Panc1 (cell line): ENCODE data around the gene MYBPC3. TPM values are rescaled to one million over a fixed set of nuclear protein-coding genes. Genes with fewer than 3 reads are reported as not detected.

Experiments used
- ATAC-seq: fragments of 200-7000 bp; cut with Tn5 transposase; 2 replicates; pipeline ENCODE4 v1.9.1; 2020; ENCODE audit warnings: mild to moderate bottlenecking, moderate library complexity
- BruUV-seq: library from RNA; stranded (reverse); fragments of 400-500 nt; replicated peaks from 2 replicates; lab custom pipeline; 2021; lab: Mats Ljungman, UMichigan
- CTCF ChIA-PET: fragments of 300-600 bp; sonication (Branson Sonifier 250); formaldehyde crosslinking; loops from one replicate; lab custom pipeline; 2022; ENCODE audit warnings: antibody characterized with exemption; lab: Charles Lee
- POLR2A ChIA-PET: fragments of 300-600 bp; sonication (Branson Sonifier 250); formaldehyde crosslinking; loops from one replicate; lab custom pipeline; 2022; ENCODE audit warnings: antibody characterized with exemption; lab: Charles Lee
- DNase-seq: peaks from one replicate; pipeline ENCODE4 v3.0.0-alpha.2; 2010; ENCODE audit warnings: low read depth, low spot score
- H3K27ac ChIP-seq: 2 replicates; pipeline ENCODE4 v1.5.1; 2011; ENCODE audit warnings: mild to moderate bottlenecking, low read length, inconsistent platforms
- H3K27me3 ChIP-seq: fragments of 200-500 bp; sonication (Bioruptor generic); 2 replicates; pipeline ENCODE4 v1.6.0; 2014; ENCODE audit warnings: low read length, inconsistent platforms; ENCODE audit not compliant: control insufficient read depth, insufficient read depth
- H3K36me3 ChIP-seq: fragments of 200-500 bp; sonication (Bioruptor generic); 2 replicates; pipeline ENCODE4 v1.5.1; 2014; ENCODE audit warnings: inconsistent platforms, mild to moderate bottlenecking, low read length, moderate library complexity; ENCODE audit not compliant: control insufficient read depth, insufficient read depth
- H3K4me1 ChIP-seq: 2 replicates; pipeline ENCODE4 v1.5.1; 2011; ENCODE audit warnings: inconsistent platforms, mild to moderate bottlenecking, low read length, moderate library complexity; ENCODE audit not compliant: control insufficient read depth, insufficient read depth
- H3K4me3 ChIP-seq, 2 experiments: 2 replicates each; pipeline ENCODE4 v1.5.1; 2011 to 2012; ENCODE audit warnings: low read depth in 2 of 2, low read length in 2 of 2, mild to moderate bottlenecking in 2 of 2, inconsistent platforms in 1 of 2, moderate library complexity in 1 of 2
- H3K9me3 ChIP-seq: fragments of 200-500 bp; sonication (Bioruptor generic); 2 replicates; pipeline ENCODE4 v1.5.1; 2014; ENCODE audit warnings: low read depth, mild to moderate bottlenecking, inconsistent platforms, low read length, moderate library complexity; ENCODE audit not compliant: control insufficient read depth, insufficient read depth
- POLR2AphosphoS5 ChIP-seq: IDR thresholded peaks from 2 replicates; pipeline ENCODE4 v1.6.1; 2012; ENCODE audit warnings: mild to moderate bottlenecking, low read depth, low read length, moderate library complexity
- REST ChIP-seq, 2 experiments: IDR thresholded peaks; 2 replicates each; pipeline ENCODE4 v1.6.1; 2011 to 2012; ENCODE audit warnings: low read depth in 2 of 2, control low read depth in 1 of 2, low read length in 1 of 2, mild to moderate bottlenecking in 1 of 2, moderate library complexity in 1 of 2; ENCODE audit not compliant: insufficient read depth in 1 of 2
- SIN3A ChIP-seq: IDR thresholded peaks from 2 replicates; pipeline ENCODE4 v1.6.1; 2012; ENCODE audit warnings: low read depth, mild to moderate bottlenecking, low read length, moderate library complexity, borderline replicate concordance; ENCODE audit not compliant: insufficient read depth
- TCF7L2 ChIP-seq: IDR thresholded peaks from 2 replicates; pipeline ENCODE4 v1.6.1; 2011; ENCODE audit warnings: mild to moderate bottlenecking, low read depth, low read length, inconsistent platforms
- in situ Hi-C: cut with HindIII; loops from 2 replicates; pipeline ENCODE4 v1.10.0; 2016; ENCODE audit warnings: low sequenced_read_pairs, low pct_unique_long_range_greater_than_20kb
- intact Hi-C: fragments of 100-400 bp; cut with micrococcal nuclease; formaldehyde crosslinking; loops from one replicate; pipeline ENCODE4 v1.10.0; 2022; ENCODE audit not compliant: unreplicated experiment
- total RNA-seq: library from RNA; stranded (reverse); gene quantifications from one replicate; pipeline ENCODE4 v1.2.1, GENCODE V29; 2021; ENCODE audit not compliant: unreplicated experiment
- TF ChIP-seq, protein P1 (sequence below): fragments of 450-650 bp; IDR thresholded peaks from 2 replicates; pipeline ENCODE4 v1.5.1; 2017; ENCODE audit warnings: mild to moderate bottlenecking

MYBPC3 gene
- total RNA-seq, 1 experiment from 2014 or later: not detected

GRCh38 chr11:47308050-47308823 lies 44.3 kb downstream of the MYBPC3 start:
- H3K27me3 ChIP-seq: no peaks in the 10 kb centered on the region
- TF ChIP-seq SIN3A (no peak), TCF7L2 (no peak), REST (IDR thresholded peaks at IDR 0.05; ENCODE audit: insufficient read depth in 1 of 2, low read depth in 2 of 2, low read length in 1 of 2) (no peak), POLR2AphosphoS5 (no peak)
- TF ChIP-seq, protein P1, sequence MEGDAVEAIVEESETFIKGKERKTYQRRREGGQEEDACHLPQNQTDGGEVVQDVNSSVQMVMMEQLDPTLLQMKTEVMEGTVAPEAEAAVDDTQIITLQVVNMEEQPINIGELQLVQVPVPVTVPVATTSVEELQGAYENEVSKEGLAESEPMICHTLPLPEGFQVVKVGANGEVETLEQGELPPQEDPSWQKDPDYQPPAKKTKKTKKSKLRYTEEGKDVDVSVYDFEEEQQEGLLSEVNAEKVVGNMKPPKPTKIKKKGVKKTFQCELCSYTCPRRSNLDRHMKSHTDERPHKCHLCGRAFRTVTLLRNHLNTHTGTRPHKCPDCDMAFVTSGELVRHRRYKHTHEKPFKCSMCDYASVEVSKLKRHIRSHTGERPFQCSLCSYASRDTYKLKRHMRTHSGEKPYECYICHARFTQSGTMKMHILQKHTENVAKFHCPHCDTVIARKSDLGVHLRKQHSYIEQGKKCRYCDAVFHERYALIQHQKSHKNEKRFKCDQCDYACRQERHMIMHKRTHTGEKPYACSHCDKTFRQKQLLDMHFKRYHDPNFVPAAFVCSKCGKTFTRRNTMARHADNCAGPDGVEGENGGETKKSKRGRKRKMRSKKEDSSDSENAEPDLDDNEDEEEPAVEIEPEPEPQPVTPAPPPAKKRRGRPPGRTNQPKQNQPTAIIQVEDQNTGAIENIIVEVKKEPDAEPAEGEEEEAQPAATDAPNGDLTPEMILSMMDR: no peak
- ChIA-PET POLR2A (no interaction called here), CTCF (no interaction called here)
- no peak overlapping the region for H3K27ac ChIP-seq
- ATAC-seq: no peak
- no peak for DNase-seq
- H3K4me3 ChIP-seq: no peak overlapping the region
- no peaks in the 10 kb centered on the region for H3K4me1 ChIP-seq
- no TSS peak for BruUV-seq
- peaks cover 6% of the 10 kb centered on the region; the same call in 1 of the 2 replicates for H3K36me3 ChIP-seq
- in situ Hi-C loops: no loop called here
- no peaks in the 10 kb centered on the region for H3K9me3 ChIP-seq
- intact Hi-C loops: no loop called here

GRCh38 chr11:47306484-47306844 lies 46.0 kb downstream of the MYBPC3 start:
- Histone ChIP-seq H3K27ac (no peak overlapping the region), H3K9me3 (no peaks in the 10 kb centered on the region), H3K27me3 (no peaks in the 10 kb centered on the region), H3K36me3 (peaks cover 5% of the 10 kb centered on the region; the same call in 1 of the 2 replicates), H3K4me3 (no peak overlapping the region), H3K4me1 (no peaks in the 10 kb centered on the region)
- ATAC-seq: no peak
- TF ChIP-seq, protein P1: no peak
- no peak for TF ChIP-seq TCF7L2
- no peak for TF ChIP-seq REST (IDR thresholded peaks at IDR 0.05; ENCODE audit: insufficient read depth in 1 of 2, low read depth in 2 of 2, low read length in 1 of 2)
- no peak for TF ChIP-seq POLR2AphosphoS5
- no peak for TF ChIP-seq SIN3A
- ChIA-PET POLR2A (no interaction called here), CTCF (no interaction called here)
- DNase-seq: no peak
- BruUV-seq: no TSS peak
- intact Hi-C loops: no loop called here
- in situ Hi-C loops: no loop called here
